COLO668 (cell line): Measurements from ENCODE around the gene ADAM17.
"Not testable (repeated sequence)": the region's sequence is repeated elsewhere in the genome, so short reads cannot be mapped to it uniquely, and the experiment has no call there.

Experiments used
- DNase-seq: peaks from one replicate; lab custom pipeline; 2025; ENCODE audit not compliant: unreplicated experiment; lab: John Stamatoyannopoulos, UW

The ADAM17 gene

DNA sequence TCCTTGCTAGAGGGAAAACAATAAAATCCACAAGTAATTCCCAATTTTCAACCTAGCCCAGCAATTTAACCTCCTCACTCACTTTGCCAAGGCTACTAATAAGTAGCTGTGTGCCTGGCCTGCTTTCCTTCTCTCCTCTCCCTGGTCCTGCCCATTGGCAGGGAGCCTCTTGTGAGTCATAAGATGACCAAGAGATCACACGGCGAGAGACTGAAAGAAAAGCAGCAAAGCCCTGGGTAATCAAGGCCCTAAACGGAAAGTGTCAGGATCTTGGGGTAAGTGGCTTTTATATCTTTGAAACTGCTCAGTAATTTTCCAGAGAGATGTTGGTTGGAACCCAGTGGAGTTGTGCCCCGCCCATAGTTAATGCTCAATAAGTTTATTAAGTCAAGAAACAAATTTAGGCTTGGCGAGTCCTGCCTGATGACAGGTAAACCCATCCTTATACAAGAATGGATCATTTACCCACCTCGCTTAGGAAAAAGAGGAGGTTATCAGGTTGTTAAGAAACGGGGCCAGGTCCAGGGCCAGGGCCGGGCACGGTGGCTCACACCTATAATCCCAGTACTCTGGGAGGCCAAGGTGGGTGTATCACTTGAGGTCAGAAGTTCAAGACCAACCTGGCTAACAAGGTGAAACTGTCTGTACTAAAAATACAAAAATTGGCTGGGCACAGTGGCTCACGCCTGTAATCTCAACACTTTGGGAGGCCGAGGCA is 10.0 kb upstream of the ADAM17 start:
- no peak for DNase-seq

DNA sequence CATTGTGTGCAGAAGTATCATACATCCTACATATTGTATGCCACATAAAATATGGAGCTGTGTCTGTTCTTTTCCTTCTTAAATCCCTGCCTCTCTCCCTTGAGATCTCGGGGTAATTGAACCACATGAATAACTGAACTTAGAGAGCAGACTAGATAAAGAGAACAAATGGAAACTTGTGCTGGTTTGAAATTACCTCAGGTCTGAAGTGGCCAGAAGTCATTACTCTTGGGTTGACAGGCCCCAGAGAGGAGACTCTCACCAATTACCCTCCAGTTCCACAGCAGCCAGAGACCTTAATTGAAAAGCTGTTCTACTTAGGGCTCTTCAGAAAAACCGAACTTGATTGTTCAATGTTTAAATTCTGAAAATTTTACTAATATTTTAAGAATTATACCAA is 5.0 kb upstream of the ADAM17 start:
- no peak for DNase-seq

DNA sequence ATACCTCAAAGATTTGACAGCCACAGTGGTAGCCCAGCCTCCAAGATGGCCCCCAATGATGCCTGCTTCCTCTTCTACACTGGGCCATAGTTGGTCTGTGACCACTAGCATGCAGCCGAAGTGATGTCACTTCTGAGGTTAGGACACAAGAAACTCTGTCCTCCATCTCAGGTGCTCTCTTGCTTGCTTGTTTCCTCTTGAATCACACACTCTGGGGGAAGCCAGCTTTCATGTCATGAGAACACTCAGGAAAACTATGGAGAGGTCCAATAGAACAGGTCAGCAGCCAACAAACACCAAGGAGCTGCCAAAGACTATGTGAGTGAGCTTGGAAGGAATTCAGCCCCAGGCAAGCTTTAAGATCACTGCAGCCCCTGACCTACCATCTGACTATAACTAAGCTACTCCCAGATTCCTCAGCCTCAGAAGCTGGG is 3.3 kb upstream of the ADAM17 start:
- DNase-seq, result no peak

DNA sequence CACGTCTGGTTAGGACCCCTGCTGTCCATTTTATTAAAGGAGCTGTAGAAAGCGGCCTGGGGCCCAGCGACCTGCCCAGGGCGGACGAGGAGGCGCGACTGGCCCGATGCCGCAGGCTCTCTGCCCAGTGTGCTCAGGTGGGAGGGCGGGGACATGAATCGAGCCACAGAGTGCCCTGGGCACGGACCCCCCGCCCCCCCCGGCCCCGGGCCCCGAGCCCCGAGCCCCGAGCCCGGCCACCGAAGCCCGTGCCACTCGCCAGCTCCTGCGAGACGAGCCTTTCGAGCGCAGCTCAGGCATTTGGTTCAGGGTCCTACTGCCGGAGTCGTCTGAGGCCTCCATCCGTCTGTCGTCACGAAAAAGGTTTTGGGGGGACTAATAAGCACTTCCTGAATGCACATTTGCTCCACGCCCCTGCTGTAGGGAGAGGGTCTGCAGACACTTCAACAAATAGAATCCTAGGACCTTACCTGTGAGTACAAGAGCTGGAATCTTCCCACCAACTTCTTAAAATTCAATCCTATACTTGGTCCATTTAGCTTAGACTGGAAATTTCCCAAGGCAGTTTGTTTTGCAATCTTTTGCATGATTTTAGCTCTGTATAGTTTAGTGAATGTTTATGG is 602 bp upstream of the ADAM17 start:
- DNase-seq, result no peak

DNA sequence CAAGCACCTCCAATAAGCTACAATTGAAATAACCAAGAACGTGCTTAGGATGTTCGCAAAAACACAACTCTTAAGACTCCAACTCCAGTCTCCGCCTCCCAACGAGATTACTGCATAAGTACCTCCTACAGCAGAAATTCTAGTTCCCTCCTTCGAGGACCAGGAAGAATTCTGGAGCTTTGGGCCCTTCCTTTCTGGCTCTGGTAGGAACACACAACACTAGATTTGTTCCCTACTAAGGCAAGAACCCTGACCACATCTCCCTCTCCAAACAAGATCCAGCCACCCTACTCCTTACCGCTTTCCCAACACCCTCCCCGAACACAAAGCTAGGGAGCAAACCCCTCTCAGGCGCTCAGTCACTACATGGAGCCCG is 721 bp downstream of the ADAM17 start:
- no peak for DNase-seq

DNA sequence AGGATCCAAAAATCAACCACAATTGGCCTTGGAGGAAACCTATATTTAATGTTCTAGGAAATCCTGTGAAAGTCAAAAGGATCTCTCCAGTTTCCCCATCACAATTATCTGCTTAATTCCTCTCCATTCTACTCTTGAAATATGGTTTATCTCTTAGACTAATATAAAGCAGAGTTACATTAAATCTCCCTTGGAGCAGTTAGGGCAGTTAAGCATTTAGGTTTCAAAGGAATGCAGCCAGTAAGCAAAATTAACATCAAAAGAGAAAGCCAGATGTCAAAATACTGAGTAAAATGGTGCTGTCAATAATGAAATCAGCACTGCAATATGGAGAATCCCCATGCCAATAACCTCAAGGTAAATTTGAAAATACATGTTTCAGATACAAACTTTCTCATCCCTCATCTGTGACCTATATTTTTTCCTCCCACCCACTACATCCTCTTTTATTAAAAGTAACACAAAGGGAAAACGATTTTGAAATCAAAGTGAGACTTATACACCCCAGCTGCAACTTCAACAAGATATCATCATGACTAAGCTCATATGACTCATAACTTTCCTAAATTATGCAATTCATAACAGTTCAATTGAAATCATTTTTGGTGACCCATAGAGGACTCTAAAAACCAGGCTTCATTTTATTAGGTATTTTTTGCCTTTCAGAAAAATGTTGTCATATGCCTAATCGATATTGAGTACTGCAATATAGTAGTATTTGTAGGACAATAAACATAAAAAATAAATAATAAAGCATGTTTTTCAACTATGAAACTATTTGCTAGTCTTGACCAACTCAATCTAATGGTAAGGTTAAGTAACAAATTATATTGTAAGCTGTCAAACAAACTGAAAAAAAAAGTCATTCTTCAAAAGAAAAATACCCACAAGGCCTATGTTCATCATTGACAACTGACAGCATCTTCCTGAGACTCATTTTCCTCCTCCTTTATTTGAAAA is 3.1 kb downstream of the ADAM17 start:
- DNase-seq, result no peak

DNA sequence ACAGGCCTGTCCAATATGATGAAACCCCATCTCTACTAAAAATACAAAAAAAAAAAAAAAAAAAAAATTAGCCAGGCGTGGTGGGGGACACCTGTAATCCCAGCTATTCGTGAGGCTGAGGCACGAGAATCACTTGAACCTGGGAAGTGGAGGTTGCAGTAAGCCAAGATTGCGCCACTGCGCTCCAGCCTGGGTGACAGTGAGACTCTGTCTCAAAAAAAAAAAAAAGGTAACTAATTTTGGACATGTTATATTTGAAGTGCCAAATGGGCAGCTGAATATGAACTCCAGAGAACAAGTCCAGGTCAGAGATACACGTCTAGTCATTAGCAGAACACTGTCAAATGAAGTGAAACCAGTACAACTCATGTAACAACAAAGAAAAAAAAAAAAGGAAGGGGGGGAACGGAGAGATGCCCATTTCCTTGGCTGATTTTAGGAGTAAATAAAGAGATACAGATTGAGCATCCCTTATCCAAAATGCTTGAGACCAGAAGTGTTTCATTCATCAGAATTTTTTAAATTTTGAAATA is 4.7 kb downstream of the ADAM17 start:
- DNase-seq, result not testable (repeated sequence)

DNA sequence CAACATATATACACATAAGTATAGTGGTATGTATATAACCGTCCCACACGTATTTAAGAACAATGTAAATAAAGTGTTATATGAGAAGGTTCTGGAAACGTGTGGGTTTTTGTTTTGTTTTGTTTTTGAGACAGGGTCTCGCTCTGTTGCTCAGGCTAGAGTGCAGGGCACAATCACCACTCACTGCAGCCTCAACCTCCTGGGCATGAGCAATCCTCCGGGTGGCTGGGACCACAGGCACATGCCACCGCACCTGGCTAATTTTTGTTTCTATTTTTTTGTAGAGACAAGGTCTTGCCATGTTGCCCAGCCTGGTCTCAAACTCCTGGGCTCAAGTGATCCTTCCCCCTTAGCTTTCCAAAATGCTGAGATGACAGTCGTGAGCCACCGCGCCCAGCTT is 6.2 kb downstream of the ADAM17 start:
- DNase-seq, result no peak

DNA sequence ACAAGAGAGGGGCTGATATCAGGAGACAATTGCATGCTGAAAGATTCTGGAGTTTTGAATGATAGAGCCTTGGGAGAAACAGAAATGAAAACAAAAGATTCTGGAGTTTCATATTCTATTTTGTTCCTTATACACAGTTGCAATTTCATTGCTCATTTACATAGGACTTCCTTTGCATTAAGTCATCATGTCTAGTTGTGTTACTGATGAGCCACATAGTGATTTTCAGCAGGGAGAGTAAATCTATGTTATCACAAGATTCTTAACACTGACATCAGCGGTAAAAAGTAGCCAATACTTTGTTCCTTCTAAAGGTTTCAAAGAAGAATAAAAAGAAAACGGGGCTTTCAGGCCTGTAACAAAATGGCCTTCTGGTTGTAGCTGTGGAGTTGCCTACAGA is 7.1 kb downstream of the ADAM17 start:
- DNase-seq, result no peak

DNA sequence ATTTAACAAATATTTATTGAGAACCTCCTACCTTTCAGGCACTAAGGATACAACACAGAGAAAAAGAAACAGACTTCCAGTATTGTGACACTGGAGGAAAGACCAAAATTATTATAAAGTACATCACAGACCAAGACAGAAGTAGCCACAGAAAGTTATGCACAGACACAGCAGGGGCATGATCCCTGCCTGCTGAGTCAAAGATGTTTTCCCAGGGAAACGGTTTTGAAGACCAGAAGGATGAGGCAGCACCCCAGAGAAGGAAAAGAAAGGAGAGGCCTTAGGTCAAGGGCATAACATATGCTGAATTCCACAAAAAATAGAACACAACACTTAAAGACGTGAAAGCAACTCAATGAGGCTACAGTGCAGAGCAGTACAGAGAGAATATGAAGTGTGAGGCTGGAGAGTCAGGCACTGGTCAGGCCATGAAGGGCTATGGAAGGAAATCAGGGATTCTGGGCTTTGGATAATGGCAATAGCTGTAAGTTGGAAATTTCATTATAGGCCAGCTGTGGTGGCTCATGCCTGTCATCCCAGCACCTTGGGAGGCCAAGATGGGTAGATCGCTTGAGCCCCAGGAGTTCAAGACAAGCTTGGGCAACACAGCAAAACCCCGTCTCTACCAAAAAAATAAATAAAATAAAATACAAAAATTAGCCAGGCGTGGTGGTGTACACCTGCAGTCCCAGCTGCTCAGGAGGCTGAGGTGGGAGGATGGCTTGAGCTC is 8.2 kb downstream of the ADAM17 start:
- no peak for DNase-seq

DNA sequence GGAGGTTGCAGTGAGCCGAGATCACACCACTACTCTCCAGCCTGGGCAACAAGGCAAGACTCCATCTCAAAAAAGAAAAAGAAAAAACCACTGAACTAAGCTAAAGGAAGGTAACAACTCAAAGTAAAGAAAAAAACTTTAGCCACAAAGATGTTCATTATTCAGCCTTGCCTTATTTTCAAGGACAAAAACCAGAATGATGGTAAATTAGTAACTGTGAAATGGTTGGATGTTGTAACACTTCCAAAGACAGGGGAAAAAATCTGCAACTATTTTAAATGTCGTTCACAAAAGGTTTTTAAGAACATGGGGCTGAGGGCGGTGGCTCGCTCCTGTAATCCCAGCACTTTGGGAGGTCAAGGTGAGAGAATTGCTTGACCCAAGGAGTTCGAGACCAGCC is 10.1 kb downstream of the ADAM17 start:
- DNase-seq, result no peak

DNA sequence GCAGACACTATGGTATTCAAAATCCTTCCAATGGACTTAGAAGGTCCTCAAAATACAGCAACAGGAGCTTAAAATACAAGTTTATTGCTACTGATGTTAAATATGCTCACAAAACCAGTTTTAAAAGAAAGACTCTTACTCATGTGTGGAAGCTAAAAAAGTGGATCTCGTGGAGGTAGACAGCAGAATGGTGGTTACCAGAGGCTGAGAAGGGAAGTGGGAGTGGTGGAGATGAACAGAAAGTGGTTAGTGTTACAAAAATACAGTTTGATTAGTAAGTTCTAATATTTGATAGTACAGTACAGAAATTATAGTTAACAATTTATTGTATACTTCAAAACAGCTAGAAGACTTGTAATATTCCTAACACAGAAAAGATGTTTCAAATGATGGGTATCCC is 12.1 kb downstream of the ADAM17 start:
- no peak for DNase-seq

DNA sequence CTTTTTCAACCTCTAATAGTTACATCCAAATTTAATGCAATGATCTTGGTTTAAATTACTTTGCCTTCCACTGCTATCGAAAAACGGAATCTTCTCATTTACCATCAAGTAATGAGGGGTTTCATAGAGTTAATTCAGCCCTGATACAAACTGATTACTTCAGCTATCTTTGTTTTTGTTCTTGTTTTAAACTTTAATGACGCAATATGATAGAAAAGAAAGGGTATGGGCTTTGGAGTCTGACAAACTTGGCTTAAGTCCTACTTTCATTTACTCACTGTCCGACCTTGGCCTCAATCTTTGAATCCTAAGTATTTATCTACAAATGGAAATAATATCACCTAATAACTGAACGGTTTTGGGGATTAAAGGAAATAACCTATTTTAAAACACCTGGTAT is 16.1 kb downstream of the ADAM17 start:
- DNase-seq, result no peak

DNA sequence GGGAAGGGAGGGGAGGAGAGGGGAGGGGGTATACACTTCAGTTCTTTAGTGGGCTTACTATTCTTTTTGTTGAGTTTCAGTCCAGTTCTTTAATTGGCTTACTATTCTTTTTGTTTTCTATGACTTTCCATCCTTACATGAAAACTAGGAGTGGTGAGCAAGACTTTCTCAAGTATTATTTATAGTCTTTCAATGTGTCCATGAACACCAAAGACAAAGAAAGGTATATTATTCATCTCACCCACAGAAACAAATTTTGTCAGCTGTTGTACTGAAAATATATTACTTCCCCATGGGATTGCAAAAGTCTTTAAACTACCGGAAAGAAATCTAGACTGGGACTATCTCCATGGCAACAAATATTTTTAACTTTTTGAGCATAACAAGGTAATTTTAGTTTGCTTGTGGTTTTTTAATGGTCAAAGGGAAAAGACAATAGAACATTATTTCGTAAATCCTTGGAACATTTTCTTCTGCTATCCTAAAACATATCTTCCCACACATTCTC is 17.6 kb downstream of the ADAM17 start:
- DNase-seq, result no peak

DNA sequence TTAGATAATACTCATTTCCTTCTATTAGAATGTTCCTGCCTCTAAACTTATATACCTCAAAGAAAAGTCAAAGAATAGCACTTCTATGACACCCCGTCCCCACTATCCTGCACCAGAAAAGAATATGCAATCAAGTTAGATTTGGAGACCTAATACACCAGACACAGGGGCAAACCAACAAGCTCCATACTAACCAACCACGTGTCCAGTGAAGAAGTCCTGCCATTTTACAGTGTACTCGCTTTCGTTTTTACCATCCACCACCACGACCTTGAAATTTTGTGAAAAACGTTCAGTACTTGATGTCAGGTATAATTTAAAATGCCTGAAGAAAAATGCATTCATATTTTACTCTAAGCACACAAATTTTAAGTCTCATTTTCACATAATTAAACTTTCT is 19.1 kb downstream of the ADAM17 start:
- DNase-seq, result no peak

DNA sequence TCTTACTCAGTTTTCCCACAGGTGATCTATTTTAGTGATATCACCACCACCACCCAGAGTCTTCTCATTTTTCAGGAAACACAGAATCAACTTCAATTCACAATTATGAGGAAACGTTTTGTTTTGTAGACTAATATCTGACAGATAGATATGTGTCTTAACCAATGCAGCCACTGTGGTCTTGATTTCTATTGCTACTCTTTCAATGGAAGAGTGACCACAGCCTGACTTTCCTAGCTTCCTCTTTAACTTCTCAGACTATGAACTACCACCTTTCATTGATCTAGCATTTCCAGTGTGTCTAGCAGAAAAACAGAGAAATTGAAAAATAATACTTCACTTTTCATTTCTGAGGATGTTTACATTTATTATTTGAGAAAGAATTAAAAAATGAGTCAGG is 20.5 kb downstream of the ADAM17 start:
- DNase-seq, result no peak

DNA sequence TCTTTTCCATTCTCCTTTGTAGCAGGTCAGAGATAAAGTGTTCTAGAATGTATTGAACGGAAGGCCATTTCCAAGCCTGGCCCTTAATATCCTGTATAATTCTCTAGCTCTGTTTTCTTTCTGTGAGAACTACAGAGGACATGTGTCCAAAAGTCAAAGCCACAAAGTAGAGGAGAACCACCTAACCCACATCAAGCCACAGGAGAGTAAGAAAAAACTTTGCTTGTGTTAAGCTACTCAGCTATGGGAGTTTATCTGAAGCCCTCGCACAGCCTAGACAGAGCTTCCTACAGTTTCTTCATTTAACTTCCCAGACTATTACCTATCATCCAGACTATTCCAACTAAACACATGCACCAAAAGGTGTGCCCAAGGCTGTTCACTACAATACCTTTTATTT is 22.0 kb downstream of the ADAM17 start:
- DNase-seq, result no peak

DNA sequence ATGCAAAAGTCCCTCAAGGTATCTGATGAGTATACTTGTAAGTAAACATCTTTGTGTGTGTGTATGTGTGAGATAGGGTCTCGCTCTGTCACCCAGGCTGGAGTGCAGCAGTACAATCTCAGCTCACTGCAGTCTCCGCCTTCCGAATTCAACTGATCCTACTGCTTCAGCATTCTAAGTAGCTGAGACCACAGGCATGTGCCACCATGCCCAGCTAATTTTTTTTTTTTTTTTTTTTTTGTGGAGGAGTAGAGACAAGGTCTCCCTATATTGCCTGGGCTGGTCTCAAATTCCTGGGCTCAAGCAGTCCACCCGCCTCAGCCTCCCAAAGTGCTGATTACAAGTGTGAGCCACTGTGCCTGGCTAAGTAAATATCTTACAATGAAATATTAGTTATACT is 23.2 kb downstream of the ADAM17 start:
- DNase-seq, result no peak

DNA sequence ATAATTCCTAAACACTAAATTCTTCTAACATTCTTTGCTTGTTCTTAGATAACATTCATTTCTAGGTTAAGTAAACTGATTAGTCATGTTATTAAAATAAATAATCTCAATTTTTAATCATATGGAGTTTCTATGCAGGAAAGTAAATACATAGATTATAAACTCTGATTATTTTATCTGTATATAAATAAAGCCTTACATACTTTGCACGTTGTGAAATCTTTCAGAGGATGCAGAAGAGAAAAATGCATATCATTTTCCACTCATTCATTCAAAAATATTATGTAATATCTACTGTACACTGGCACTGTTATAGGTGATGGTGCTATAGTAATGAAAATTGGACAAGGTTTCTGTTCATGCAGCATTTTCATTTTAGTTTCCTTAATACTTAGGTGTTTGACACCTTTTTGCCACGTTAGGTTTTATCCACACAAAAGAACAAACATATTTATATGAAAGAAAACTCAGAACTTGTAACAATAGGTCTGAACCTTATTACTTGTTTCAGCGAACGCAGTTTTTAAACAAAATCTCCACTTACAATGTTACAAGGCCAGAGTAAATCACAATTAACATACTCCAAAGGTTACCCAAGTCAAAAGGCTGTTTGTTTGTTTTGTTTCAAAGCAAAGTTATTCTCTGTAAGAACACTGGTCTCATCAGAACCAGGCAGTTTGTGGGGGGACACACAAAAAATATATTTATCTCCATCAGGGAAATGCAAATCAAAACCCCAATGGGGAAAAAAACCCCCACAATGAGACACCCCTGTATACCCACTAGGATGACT is 27.4 kb downstream of the ADAM17 start:
- DNase-seq, result no peak

DNA sequence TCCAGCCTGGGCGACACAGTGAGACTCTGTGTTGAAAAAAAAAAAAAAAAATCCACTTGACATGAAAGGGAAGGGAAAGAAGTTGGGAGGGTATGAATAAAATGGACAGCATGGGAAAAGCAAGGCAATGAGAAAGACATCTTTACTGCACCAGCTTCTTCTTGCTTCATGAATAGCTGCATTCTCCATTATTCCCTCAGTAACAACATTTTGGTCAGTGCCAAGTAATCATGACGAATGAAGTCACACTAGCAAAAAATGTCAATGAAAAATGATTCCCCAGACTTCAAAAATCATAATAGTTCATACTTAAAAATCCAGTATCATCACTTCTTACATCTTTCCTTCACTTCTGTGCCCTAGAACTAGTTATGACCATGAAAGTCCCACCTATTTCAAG is 30.4 kb downstream of the ADAM17 start:
- no peak for DNase-seq
